Glutamatergic neuron (in vitro differentiated cells): Measurements from ENCODE around the gene AOC3. TPM values are rescaled to one million over a fixed set of nuclear protein-coding genes. Genes with fewer than 3 reads are reported as not detected.

Experiments used
- DNase-seq: peaks from one replicate; pipeline ENCODE4 v3.0.0; 2022
- H3K27ac Mint-ChIP-seq: one replicate; pipeline ENCODE4 v1.8.0; 2020; ENCODE audit warnings: mild to moderate bottlenecking, mixed read lengths, inconsistent platforms; ENCODE audit not compliant: unreplicated experiment
- H3K27me3 Mint-ChIP-seq: one replicate; pipeline ENCODE4 v1.8.0; 2020; ENCODE audit warnings: mild to moderate bottlenecking, moderate library complexity, mixed read lengths, inconsistent platforms; ENCODE audit not compliant: unreplicated experiment
- H3K36me3 Mint-ChIP-seq: one replicate; pipeline ENCODE4 v1.8.0; 2020; ENCODE audit warnings: mild to moderate bottlenecking, mixed read lengths, inconsistent platforms; ENCODE audit not compliant: unreplicated experiment
- H3K4me1 Mint-ChIP-seq: one replicate; pipeline ENCODE4 v1.8.0; 2020; ENCODE audit warnings: mild to moderate bottlenecking, low read depth, mixed read lengths, inconsistent platforms; ENCODE audit not compliant: unreplicated experiment
- H3K4me3 Mint-ChIP-seq: one replicate; pipeline ENCODE4 v1.8.0; 2020; ENCODE audit warnings: mild to moderate bottlenecking, mixed read lengths, inconsistent platforms; ENCODE audit not compliant: unreplicated experiment
- H3K9me3 Mint-ChIP-seq: one replicate; pipeline ENCODE4 v1.8.0; 2020; ENCODE audit warnings: mild to moderate bottlenecking, moderate library complexity, mixed read lengths, inconsistent platforms; ENCODE audit not compliant: unreplicated experiment
- total RNA-seq: library from RNA; stranded (reverse); fragmentation: NEBNext Ultra II Directional; extraction: Animal tissue kit (Norgen Biotek cat#: 25700); gene quantifications from one replicate; pipeline ENCODE4 v1.2.1, GENCODE V29; 2021; ENCODE audit not compliant: unreplicated experiment
- TF ChIP-seq, protein P1 (sequence below): fragments of 200-600 bp; sonication (generic); IDR thresholded peaks from one replicate; pipeline ENCODE4 v1.5.0; 2021; ENCODE audit not compliant: partially characterized antibody, unreplicated experiment

The AOC3 gene
- total RNA-seq, 1 donor from 2014 or later, result 2.0 TPM

DNA sequence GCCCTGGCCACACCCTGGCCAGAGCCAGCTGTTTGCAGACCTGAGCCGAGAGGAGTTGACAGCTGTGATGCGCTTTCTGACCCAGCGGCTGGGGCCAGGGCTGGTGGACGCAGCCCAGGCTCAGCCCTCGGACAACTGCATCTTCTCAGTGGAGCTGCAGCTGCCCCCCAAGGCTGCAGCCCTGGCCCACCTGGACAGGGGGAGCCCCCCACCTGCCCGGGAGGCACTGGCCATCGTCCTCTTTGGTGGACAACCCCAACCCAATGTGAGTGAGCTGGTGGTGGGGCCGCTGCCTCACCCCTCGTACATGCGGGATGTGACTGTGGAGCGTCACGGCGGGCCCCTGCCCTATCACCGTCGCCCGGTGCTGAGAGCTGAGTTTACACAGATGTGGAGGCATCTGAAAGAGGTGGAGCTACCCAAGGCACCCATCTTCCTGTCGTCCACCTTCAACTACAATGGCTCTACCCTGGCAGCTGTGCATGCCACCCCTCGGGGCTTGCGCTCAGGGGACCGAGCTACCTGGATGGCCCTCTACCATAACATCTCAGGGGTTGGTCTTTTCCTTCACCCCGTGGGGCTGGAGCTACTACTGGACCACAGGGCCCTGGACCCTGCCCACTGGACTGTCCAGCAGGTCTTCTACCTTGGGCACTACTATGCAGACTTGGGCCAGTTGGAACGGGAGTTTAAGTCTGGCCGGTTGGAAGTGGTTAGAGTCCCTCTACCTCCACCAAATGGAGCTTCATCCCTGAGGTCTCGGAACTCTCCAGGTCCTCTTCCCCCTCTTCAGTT lies 6.0 kb upstream of the AOC3 start:
- no peak for DNase-seq
- peaks cover 2% of the 10 kb centered on the region for H3K27me3 Mint-ChIP-seq
- TF ChIP-seq, protein P1, sequence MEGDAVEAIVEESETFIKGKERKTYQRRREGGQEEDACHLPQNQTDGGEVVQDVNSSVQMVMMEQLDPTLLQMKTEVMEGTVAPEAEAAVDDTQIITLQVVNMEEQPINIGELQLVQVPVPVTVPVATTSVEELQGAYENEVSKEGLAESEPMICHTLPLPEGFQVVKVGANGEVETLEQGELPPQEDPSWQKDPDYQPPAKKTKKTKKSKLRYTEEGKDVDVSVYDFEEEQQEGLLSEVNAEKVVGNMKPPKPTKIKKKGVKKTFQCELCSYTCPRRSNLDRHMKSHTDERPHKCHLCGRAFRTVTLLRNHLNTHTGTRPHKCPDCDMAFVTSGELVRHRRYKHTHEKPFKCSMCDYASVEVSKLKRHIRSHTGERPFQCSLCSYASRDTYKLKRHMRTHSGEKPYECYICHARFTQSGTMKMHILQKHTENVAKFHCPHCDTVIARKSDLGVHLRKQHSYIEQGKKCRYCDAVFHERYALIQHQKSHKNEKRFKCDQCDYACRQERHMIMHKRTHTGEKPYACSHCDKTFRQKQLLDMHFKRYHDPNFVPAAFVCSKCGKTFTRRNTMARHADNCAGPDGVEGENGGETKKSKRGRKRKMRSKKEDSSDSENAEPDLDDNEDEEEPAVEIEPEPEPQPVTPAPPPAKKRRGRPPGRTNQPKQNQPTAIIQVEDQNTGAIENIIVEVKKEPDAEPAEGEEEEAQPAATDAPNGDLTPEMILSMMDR, result no peak
- no peak overlapping the region for H3K27ac Mint-ChIP-seq
- no peaks in the 10 kb centered on the region for H3K9me3 Mint-ChIP-seq
- H3K4me1 Mint-ChIP-seq, result no peaks in the 10 kb centered on the region
- no peaks in the 10 kb centered on the region for H3K36me3 Mint-ChIP-seq
- H3K4me3 Mint-ChIP-seq, result no peak overlapping the region

DNA sequence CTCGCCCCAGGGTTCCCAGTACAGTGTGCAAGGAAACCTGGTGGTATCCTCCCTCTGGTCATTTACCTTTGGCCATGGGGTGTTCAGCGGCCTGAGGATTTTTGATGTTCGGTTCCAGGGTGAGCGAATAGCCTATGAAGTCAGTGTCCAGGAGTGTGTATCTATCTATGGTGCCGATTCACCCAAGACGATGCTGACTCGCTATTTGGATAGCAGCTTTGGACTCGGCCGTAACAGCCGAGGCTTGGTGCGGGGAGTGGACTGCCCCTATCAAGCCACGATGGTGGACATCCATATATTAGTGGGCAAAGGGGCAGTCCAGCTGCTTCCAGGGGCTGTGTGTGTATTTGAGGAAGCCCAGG lies 5.5 kb upstream of the AOC3 start:
- H3K36me3 Mint-ChIP-seq, result no peaks in the 10 kb centered on the region

DNA sequence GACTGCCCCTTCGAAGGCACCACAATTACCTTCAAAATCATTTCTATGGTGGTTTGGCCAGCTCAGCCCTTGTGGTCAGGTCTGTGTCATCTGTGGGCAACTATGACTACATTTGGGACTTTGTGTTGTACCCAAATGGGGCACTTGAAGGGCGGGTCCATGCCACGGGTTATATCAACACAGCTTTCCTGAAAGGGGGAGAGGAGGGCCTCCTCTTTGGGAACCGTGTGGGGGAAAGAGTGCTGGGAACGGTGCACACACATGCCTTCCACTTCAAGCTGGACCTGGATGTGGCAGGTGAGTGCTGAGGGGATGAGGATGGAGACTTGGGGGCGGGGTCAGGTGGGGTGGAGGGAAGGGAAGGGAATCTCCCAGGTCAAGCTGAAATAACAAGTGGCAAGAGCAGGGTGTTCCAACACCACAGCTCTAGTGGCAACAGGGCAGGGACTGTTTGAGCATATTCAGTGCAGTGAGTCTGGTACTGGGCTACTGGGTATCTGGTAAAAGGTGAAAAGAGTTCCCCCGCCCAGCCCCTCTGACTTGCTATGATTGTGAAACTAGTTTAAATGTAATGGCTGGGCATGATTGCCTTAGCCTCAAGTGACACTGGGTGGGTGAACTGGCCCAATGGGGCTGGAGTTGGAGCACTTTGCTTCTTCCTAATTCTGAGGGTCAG lies 4.9 kb upstream of the AOC3 start:
- Mint-ChIP-seq H3K27me3 (peaks cover 2% of the 10 kb centered on the region), H3K4me3 (no peak overlapping the region), H3K36me3 (no peaks in the 10 kb centered on the region), H3K27ac (no peak overlapping the region), H3K9me3 (no peaks in the 10 kb centered on the region), H3K4me1 (no peaks in the 10 kb centered on the region)
- DNase-seq, result no peak
- TF ChIP-seq, protein P1, result no peak

More for the DNA sequence above, 5.5 kb upstream of the AOC3 start:
- Mint-ChIP-seq H3K4me3 (no peak overlapping the region), H3K27me3 (peaks cover 2% of the 10 kb centered on the region), H3K27ac (no peak overlapping the region), H3K4me1 (no peaks in the 10 kb centered on the region), H3K9me3 (no peaks in the 10 kb centered on the region)
- TF ChIP-seq, protein P1, result no peak
- DNase-seq, result no peak

DNA sequence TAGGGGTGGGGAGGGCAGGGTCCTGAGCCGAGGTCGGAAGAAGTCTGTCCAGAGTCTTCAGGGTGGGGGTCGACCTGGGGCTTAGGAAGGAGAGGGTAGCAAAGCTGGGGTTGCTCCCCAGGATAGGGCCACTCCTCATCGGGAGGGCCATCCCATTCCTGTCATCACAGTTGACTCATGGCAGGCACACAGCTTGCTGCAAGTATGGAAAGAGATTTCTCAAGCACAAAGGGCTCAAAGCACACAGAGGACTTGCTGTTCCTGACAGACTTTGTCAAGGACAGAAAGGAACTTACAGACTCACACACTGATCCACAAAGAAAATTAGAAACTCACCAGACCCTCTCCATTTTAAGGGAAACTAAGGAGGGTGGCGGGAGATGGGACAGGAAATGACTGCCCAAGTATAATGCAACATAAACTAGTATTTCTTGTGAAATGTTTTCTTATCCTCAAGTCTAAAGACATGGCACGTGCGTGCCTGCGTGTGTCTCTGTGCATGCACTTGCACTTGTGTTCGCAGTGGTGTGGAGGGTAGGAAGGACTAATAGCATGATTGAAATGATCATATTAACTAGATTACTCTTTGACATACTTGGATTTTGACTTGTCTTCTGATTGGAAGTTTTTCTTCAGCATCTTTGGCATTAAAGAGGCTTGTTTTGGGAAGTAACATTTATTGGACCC lies 4.3 kb upstream of the AOC3 start:
- H3K4me3 Mint-ChIP-seq, result no peak overlapping the region
- no peak for DNase-seq
- H3K27ac Mint-ChIP-seq, result no peak overlapping the region
- H3K36me3 Mint-ChIP-seq, result no peaks in the 10 kb centered on the region
- no peaks in the 10 kb centered on the region for H3K9me3 Mint-ChIP-seq
- no peaks in the 10 kb centered on the region for H3K4me1 Mint-ChIP-seq
- TF ChIP-seq, protein P1, result no peak
- H3K27me3 Mint-ChIP-seq, result peaks cover 2% of the 10 kb centered on the region
